ENCODE results near the gene TMPRSS4.

GRCh38 chr11:118068206-118068944 lies 8.5 kb upstream of the TMPRSS4 start:
- TF ChIP-seq, protein P1, sequence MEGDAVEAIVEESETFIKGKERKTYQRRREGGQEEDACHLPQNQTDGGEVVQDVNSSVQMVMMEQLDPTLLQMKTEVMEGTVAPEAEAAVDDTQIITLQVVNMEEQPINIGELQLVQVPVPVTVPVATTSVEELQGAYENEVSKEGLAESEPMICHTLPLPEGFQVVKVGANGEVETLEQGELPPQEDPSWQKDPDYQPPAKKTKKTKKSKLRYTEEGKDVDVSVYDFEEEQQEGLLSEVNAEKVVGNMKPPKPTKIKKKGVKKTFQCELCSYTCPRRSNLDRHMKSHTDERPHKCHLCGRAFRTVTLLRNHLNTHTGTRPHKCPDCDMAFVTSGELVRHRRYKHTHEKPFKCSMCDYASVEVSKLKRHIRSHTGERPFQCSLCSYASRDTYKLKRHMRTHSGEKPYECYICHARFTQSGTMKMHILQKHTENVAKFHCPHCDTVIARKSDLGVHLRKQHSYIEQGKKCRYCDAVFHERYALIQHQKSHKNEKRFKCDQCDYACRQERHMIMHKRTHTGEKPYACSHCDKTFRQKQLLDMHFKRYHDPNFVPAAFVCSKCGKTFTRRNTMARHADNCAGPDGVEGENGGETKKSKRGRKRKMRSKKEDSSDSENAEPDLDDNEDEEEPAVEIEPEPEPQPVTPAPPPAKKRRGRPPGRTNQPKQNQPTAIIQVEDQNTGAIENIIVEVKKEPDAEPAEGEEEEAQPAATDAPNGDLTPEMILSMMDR (IDR thresholded peaks at IDR 0.05), result no peak
- TF ChIP-seq POLR2A (IDR thresholded peaks at IDR 0.05), result no peak

Data from body of pancreas (tissue), 4 donors.